ENCODE data around the gene DCDC2C.
A peak's percentile ranks its signal among the peaks of the same experiment; 100 is the strongest.
"Not testable (repeated sequence)": the region's sequence is repeated elsewhere in the genome, so short reads cannot be mapped to it uniquely, and the experiment has no call there.

DCDC2C gene

GRCh38 chr2:3703236-3703756 lies at the start of gene DCDC2C:
Gene DCDC2C, plus strand, starts transcription at chr2:3703575. Its CDS starts 177 bp downstream, at chr2:3703752.
- Histone ChIP-seq H3K27ac (ENCODE audit: low read length) (no peak within 1 kb of the TSS), H3K9me3 (ENCODE audit: control insufficient read depth in 1 of 2, low read length in 2 of 2) (no peaks in the 10 kb centered on the region), H3K4me1 (ENCODE audit: control insufficient read depth in 1 of 2, insufficient read depth in 2 of 2, low read length in 2 of 2) (peaks cover 0 to 7% of the 10 kb centered on the region in 2 donors), H3K27me3 (ENCODE audit: low read depth, low read length) (no peaks in the 10 kb centered on the region), H3K36me3 (ENCODE audit: control insufficient read depth in 1 of 2, insufficient read depth in 2 of 2, low read length in 2 of 2) (no peaks in the 10 kb centered on the region), H3K4me3 (ENCODE audit: low read depth in 1 of 2, low read length in 2 of 2) (peak within 1 kb of the TSS in 1 of 2 donors; percentile 49)

- no peaks in the 10 kb centered on the region for H3K36me3 ChIP-seq (ENCODE audit: control insufficient read depth in 1 of 2, insufficient read depth in 2 of 2, low read length in 2 of 2)
- H3K4me1 ChIP-seq (ENCODE audit: control insufficient read depth in 1 of 2, insufficient read depth in 2 of 2, low read length in 2 of 2), result peaks cover 4 to 12% of the 10 kb centered on the region in 2 donors
- no peak overlapping the region for H3K4me3 ChIP-seq (ENCODE audit: low read depth in 1 of 2, low read length in 2 of 2)
- H3K27me3 ChIP-seq (ENCODE audit: low read depth, low read length), result no peaks in the 10 kb centered on the region
- no peak overlapping the region for H3K27ac ChIP-seq (ENCODE audit: low read length)
- H3K9me3 ChIP-seq (ENCODE audit: control insufficient read depth in 1 of 2, low read length in 2 of 2), result no peaks in the 10 kb centered on the region
Observed at GRCh38 chr2:3654011-3654410, 49.4 kb upstream of the DCDC2C start.

- no peak overlapping the region for H3K4me3 ChIP-seq (ENCODE audit: low read depth in 1 of 2, low read length in 2 of 2)
- no peak overlapping the region for H3K27ac ChIP-seq (ENCODE audit: low read length)
- H3K36me3 ChIP-seq (ENCODE audit: control insufficient read depth in 1 of 2, insufficient read depth in 2 of 2, low read length in 2 of 2), result no peaks in the 10 kb centered on the region
- H3K27me3 ChIP-seq (ENCODE audit: low read depth, low read length), result no peaks in the 10 kb centered on the region
- no peaks in the 10 kb centered on the region for H3K9me3 ChIP-seq (ENCODE audit: control insufficient read depth in 1 of 2, low read length in 2 of 2)
- peaks cover 4 to 12% of the 10 kb centered on the region in 2 donors for H3K4me1 ChIP-seq (ENCODE audit: control insufficient read depth in 1 of 2, insufficient read depth in 2 of 2, low read length in 2 of 2)
Observed at GRCh38 chr2:3654531-3655225, 48.7 kb upstream of the DCDC2C start.

GRCh38 chr2:3655871-3656761 lies 47.3 kb upstream of the DCDC2C start:
- Histone ChIP-seq H3K4me1 (ENCODE audit: control insufficient read depth in 1 of 2, insufficient read depth in 2 of 2, low read length in 2 of 2) (peaks cover 4% of the 10 kb centered on the region in 2 donors), H3K27ac (ENCODE audit: low read length) (no peak overlapping the region), H3K4me3 (ENCODE audit: low read depth in 1 of 2, low read length in 2 of 2) (no peak overlapping the region), H3K36me3 (ENCODE audit: control insufficient read depth in 1 of 2, insufficient read depth in 2 of 2, low read length in 2 of 2) (no peaks in the 10 kb centered on the region), H3K9me3 (ENCODE audit: control insufficient read depth in 1 of 2, low read length in 2 of 2) (no peaks in the 10 kb centered on the region), H3K27me3 (ENCODE audit: low read depth, low read length) (no peaks in the 10 kb centered on the region)

GRCh38 chr2:3656762-3657721 lies 46.3 kb upstream of the DCDC2C start:
- Histone ChIP-seq H3K27ac (ENCODE audit: low read length) (no peak overlapping the region), H3K9me3 (ENCODE audit: control insufficient read depth in 1 of 2, low read length in 2 of 2) (no peaks in the 10 kb centered on the region), H3K36me3 (ENCODE audit: control insufficient read depth in 1 of 2, insufficient read depth in 2 of 2, low read length in 2 of 2) (no peaks in the 10 kb centered on the region), H3K27me3 (ENCODE audit: low read depth, low read length) (no peaks in the 10 kb centered on the region), H3K4me1 (ENCODE audit: control insufficient read depth in 1 of 2, insufficient read depth in 2 of 2, low read length in 2 of 2) (peaks cover 0 to 2% of the 10 kb centered on the region in 2 donors), H3K4me3 (ENCODE audit: low read depth in 1 of 2, low read length in 2 of 2) (no peak overlapping the region)

GRCh38 chr2:3657881-3658280 lies 45.5 kb upstream of the DCDC2C start, which contains the start of gene ALLC:
Gene ALLC, plus strand, starts transcription at chr2:3658200. Its CDS starts 12,958 bp downstream, at chr2:3671158.
- Histone ChIP-seq H3K9me3 (ENCODE audit: control insufficient read depth in 1 of 2, low read length in 2 of 2) (no peaks in the 10 kb centered on the region), H3K36me3 (ENCODE audit: control insufficient read depth in 1 of 2, insufficient read depth in 2 of 2, low read length in 2 of 2) (no peaks in the 10 kb centered on the region), H3K4me3 (ENCODE audit: low read depth in 1 of 2, low read length in 2 of 2) (no peak within 1 kb of the TSS), H3K27ac (ENCODE audit: low read length) (no peak within 1 kb of the TSS), H3K4me1 (ENCODE audit: control insufficient read depth in 1 of 2, insufficient read depth in 2 of 2, low read length in 2 of 2) (no peaks in the 10 kb centered on the region), H3K27me3 (ENCODE audit: low read depth, low read length) (no peaks in the 10 kb centered on the region)

GRCh38 chr2:3659447-3660432 lies 43.6 kb upstream of the DCDC2C start:
- H3K9me3 ChIP-seq (ENCODE audit: control insufficient read depth in 1 of 2, low read length in 2 of 2), result no peaks in the 10 kb centered on the region
- no peaks in the 10 kb centered on the region for H3K36me3 ChIP-seq (ENCODE audit: control insufficient read depth in 1 of 2, insufficient read depth in 2 of 2, low read length in 2 of 2)
- no peak overlapping the region for H3K4me3 ChIP-seq (ENCODE audit: low read depth in 1 of 2, low read length in 2 of 2)
- no peak overlapping the region for H3K27ac ChIP-seq (ENCODE audit: low read length)
- H3K4me1 ChIP-seq (ENCODE audit: control insufficient read depth in 1 of 2, insufficient read depth in 2 of 2, low read length in 2 of 2), result no peaks in the 10 kb centered on the region
- H3K27me3 ChIP-seq (ENCODE audit: low read depth, low read length), result no peaks in the 10 kb centered on the region

GRCh38 chr2:3660640-3661039 lies 42.7 kb upstream of the DCDC2C start:
- not testable (repeated sequence) for H3K9me3 ChIP-seq (ENCODE audit: control insufficient read depth in 1 of 2, low read length in 2 of 2); H3K4me1 ChIP-seq (ENCODE audit: control insufficient read depth in 1 of 2, insufficient read depth in 2 of 2, low read length in 2 of 2); H3K27ac ChIP-seq (ENCODE audit: low read length); H3K36me3 ChIP-seq (ENCODE audit: control insufficient read depth in 1 of 2, insufficient read depth in 2 of 2, low read length in 2 of 2); H3K4me3 ChIP-seq (ENCODE audit: low read depth in 1 of 2, low read length in 2 of 2); H3K27me3 ChIP-seq (ENCODE audit: low read depth, low read length)

GRCh38 chr2:3661149-3661660 lies 42.2 kb upstream of the DCDC2C start:
- H3K27ac ChIP-seq (ENCODE audit: low read length), result no peak overlapping the region
- H3K36me3 ChIP-seq (ENCODE audit: control insufficient read depth in 1 of 2, insufficient read depth in 2 of 2, low read length in 2 of 2), result no peaks in the 10 kb centered on the region
- no peak overlapping the region for H3K4me3 ChIP-seq (ENCODE audit: low read depth in 1 of 2, low read length in 2 of 2)
- no peaks in the 10 kb centered on the region for H3K4me1 ChIP-seq (ENCODE audit: control insufficient read depth in 1 of 2, insufficient read depth in 2 of 2, low read length in 2 of 2)
- H3K9me3 ChIP-seq (ENCODE audit: control insufficient read depth in 1 of 2, low read length in 2 of 2), result no peaks in the 10 kb centered on the region
- H3K27me3 ChIP-seq (ENCODE audit: low read depth, low read length), result no peaks in the 10 kb centered on the region

GRCh38 chr2:3662239-3662638 lies 41.1 kb upstream of the DCDC2C start:
- Histone ChIP-seq H3K27me3 (ENCODE audit: low read depth, low read length) (no peaks in the 10 kb centered on the region), H3K9me3 (ENCODE audit: control insufficient read depth in 1 of 2, low read length in 2 of 2) (no peaks in the 10 kb centered on the region), H3K27ac (ENCODE audit: low read length) (no peak overlapping the region), H3K4me3 (ENCODE audit: low read depth in 1 of 2, low read length in 2 of 2) (no peak overlapping the region), H3K4me1 (ENCODE audit: control insufficient read depth in 1 of 2, insufficient read depth in 2 of 2, low read length in 2 of 2) (no peaks in the 10 kb centered on the region), H3K36me3 (ENCODE audit: control insufficient read depth in 1 of 2, insufficient read depth in 2 of 2, low read length in 2 of 2) (no peaks in the 10 kb centered on the region)

All from muscle layer of duodenum (tissue), 2 donors.